GM12892 (cell line): Measurements from ENCODE around the gene ITPA.

Experiments used
- DNase-seq: peaks from one replicate; pipeline ENCODE4 v3.0.0; 2011; ENCODE audit not compliant: insufficient read length
- FAIRE-seq: peaks from 2 replicates; lab custom pipeline; 2011; peaks lifted over from hg19 to GRCh38; lab: Jason Lieb, UNC
- POLR2A ChIP-seq: IDR thresholded peaks from 2 replicates; pipeline ENCODE4 v1.6.1; 2011; ENCODE audit warnings: low read depth, low read length, control low read depth
- POLR2AphosphoS5 ChIP-seq: IDR thresholded peaks from 2 replicates; pipeline ENCODE4 v1.6.1; 2011; ENCODE audit warnings: low read depth, low read length, control low read depth
- TAF1 ChIP-seq: IDR thresholded peaks from 2 replicates; pipeline ENCODE4 v1.6.1; 2011; ENCODE audit warnings: low read depth, mild to moderate bottlenecking, control low read depth, low read length, borderline replicate concordance

The ITPA gene

GRCh38 chr20:3245711-3246110, 36.4 kb downstream of the ITPA start:
- DNase-seq, result no peak
- FAIRE-seq, result no peak
- TF ChIP-seq POLR2A (no peak), POLR2AphosphoS5 (no peak), TAF1 (no peak)

DNA sequence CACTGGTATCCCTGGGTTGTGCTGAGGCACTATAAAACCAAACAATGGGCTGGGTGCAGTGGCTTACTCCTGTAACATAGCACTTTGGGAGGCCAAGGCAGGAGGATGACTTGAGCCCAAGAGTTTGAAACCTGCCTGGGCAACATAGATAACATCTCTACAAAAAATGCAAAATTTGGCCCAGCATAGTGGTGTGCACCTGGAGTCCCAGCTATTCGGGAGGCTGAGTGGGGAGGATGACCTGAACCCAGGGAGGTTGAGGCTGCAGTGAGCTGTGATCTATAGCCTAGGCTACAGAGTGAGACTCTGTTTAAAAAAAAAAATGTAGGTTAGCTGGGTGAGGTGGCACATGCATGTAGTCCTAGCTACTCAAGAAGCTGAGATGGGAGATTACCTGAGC, 37.4 kb downstream of the ITPA start:
- FAIRE-seq, result no peak
- TF ChIP-seq POLR2A (no peak), POLR2AphosphoS5 (no peak), TAF1 (no peak)
- no peak for DNase-seq

GRCh38 chr20:3247638-3248037, 38.3 kb downstream of the ITPA start:
- FAIRE-seq (no peak), DNase-seq (no peak)
- TF ChIP-seq POLR2AphosphoS5, result no peak
- no peak for TF ChIP-seq TAF1
- TF ChIP-seq POLR2A, result no peak

DNA sequence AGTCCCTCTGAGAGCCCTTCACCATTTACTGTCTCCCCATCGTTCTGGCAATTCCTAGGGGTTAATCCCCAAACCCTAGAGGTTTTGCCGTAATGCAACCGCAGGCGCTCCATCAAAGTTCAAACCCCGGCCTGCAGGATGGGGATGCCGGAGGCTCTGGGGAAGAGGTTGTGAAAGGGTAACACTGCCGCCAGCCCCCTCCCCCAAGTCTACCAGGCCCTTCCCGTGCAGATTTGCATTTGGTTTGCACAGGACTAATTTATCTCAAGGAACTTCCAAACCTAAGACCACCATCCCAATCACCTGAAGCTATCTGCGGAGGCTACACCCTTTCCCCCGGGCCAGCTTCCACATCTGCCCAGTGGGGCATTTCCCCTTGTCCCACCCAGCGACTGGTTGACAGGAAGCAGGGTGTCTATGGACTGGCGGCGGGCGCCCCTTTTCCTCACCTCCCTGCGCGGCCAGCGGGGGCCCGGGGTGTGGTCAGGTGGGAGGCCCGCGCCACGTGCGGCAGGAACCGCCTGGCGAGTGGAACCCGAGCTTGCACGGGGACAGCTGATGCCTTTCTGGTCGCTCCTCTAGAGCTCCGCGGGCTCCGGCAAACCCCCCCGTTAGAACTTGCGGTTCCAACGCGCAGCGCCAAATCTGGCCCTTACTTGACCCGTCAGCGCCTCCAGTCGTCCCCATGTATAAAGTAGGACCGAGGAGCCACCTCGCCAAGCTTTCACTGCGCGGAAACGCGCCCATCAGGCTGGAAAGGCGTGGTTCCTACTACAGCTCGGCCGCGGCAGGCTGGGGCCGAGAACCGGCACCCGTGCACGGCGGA, 39.1 kb downstream of the ITPA start:
- FAIRE-seq, result no peak
- TF ChIP-seq POLR2AphosphoS5 (no peak), TAF1 (no peak), POLR2A (no peak)
- DNase-seq, result no peak

- no peak for FAIRE-seq
- no peak for TF ChIP-seq POLR2AphosphoS5
- TF ChIP-seq POLR2A, result no peak
- DNase-seq, result no peak
These were observed 39.7 kb downstream of the ITPA start for GRCh38 chr20:3248993-3249347.

GRCh38 chr20:3250091-3250504, 40.8 kb downstream of the ITPA start:
- TF ChIP-seq POLR2A (no peak), POLR2AphosphoS5 (no peak), TAF1 (no peak)
- no peak for DNase-seq
- FAIRE-seq, result no peak

GRCh38 chr20:3251806-3252205, 42.5 kb downstream of the ITPA start:
- no peak for TF ChIP-seq POLR2A
- no peak for TF ChIP-seq TAF1
- no peak for TF ChIP-seq POLR2AphosphoS5

DNA sequence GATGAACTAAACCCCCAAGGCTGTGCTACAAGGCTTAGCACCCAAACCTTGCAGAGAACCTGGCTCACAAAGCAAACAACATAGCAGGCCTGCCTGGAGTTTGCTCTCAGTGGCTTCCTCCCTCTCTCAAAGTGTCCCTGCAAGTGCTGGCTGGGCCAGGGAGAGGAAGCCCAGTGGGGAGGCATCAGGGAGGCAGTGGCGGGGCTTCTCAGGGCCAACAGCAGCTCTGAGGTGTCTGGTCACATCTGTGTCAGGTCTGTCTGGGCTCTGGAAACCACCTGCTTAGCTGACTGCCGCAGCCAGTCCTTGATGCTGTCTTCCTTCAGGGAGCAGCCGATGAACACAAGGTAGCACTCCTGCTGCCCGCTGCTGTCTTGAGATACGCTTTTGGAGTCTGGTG, 46.4 kb downstream of the ITPA start:
- no peak for TF ChIP-seq TAF1
- TF ChIP-seq POLR2AphosphoS5, result no peak
- TF ChIP-seq POLR2A, result no peak
- no peak for DNase-seq
- no peak for FAIRE-seq

More at GRCh38 chr20:3251806-3252205, 42.5 kb downstream of the ITPA start:
- DNase-seq (no peak), FAIRE-seq (no peak)

DNA sequence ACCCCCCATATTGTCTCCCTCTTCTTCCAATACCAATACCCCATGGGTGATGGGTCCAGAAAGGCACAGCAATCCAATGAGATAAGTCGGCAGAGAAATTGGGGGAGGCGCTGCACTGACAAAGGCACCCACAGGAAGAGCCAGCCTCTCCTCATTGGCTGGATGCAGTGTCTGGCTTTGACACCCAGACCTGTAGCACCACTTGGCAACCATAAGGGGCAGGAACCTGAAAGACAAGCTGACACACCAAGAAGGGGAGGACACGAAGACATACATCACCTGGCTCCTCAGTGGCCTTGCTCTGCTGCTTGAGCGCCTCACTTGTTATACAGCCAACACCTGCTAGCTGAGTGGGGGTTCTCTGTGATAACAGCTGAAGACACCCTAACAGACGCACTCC, 49.1 kb downstream of the ITPA start:
- no peak for FAIRE-seq
- DNase-seq, result no peak
- TF ChIP-seq POLR2AphosphoS5 (no peak), TAF1 (no peak), POLR2A (no peak)

- no peak for FAIRE-seq
- DNase-seq, result no peak
- TF ChIP-seq POLR2A, result no peak
- TF ChIP-seq POLR2AphosphoS5, result no peak
- no peak for TF ChIP-seq TAF1
These were observed 53.3 kb downstream of the ITPA start for GRCh38 chr20:3262566-3262965.

DNA sequence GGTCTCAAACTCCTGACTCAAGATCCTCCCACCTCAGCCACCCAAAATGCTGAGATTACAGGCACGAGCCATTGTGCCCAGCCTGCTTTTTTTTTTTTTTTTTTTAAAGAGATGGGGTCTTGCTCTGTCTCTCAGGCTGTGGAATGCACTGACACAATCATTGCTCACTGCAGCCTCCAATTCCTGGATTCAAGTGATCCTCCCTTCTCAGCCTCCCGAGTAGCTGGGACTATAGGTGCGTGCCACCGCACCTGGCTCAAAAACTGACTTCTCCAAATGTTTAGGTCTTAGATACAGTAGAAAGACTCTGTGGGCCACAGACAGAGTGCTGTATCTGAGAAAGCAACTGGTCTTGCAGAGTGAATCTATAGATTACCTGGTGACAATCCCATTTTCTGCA, 60.8 kb downstream of the ITPA start:
- TF ChIP-seq POLR2A (no peak), POLR2AphosphoS5 (no peak), TAF1 (no peak)
- DNase-seq (no peak), FAIRE-seq (no peak)

GRCh38 chr20:3273371-3273770, 64.1 kb downstream of the ITPA start:
- DNase-seq, result no peak
- FAIRE-seq, result no peak

More at GRCh38 chr20:3273371-3273770, 64.1 kb downstream of the ITPA start:
- TF ChIP-seq TAF1, result no peak
- TF ChIP-seq POLR2A, result no peak
- no peak for TF ChIP-seq POLR2AphosphoS5
